Measurements from ENCODE around the gene ARHGAP31. TPM values are rescaled to one million over a fixed set of nuclear protein-coding genes. Genes with fewer than 3 reads are reported as not detected.
"Not testable (repeated sequence)": the region's sequence is repeated elsewhere in the genome, so short reads cannot be mapped to it uniquely, and the experiment has no call there.

ARHGAP31 gene
- total RNA-seq, 1 experiment from 2014 or later, result 7.2 TPM

GRCh38 chr3:119333773-119334509 is 39.8 kb downstream of the ARHGAP31 start:
- Mint-ChIP-seq H3K9me3 (peaks cover 12% of the 10 kb centered on the region), H3K4me1 (peaks cover 21% of the 10 kb centered on the region), H3K36me3 (peaks cover 9% of the 10 kb centered on the region), H3K4me3 (no peak overlapping the region), H3K27me3 (ENCODE audit: low read depth) (no peaks in the 10 kb centered on the region), H3K27ac (no peak overlapping the region)
- ChIA-PET POLR2A (no interaction called here), CTCF (no interaction called here)
- no peak for ATAC-seq
- TF ChIP-seq IRF2 (CRISPR knock-in tag; IDR thresholded peaks at IDR 0.05; ENCODE audit: borderline replicate concordance, low read depth), result no peak
- no peak for TF ChIP-seq ATF3 (CRISPR knock-in tag; conservative IDR thresholded peaks at IDR 0.05)
- TF ChIP-seq FOXK1 (CRISPR knock-in tag; IDR thresholded peaks at IDR 0.05), result no peak
- no peak for TF ChIP-seq NR3C1 (CRISPR knock-in tag; conservative IDR thresholded peaks at IDR 0.05; ENCODE audit: low read depth)
- no peak for TF ChIP-seq SMAD4 (CRISPR knock-in tag; IDR thresholded peaks at IDR 0.05)
- TF ChIP-seq NFATC4 (CRISPR knock-in tag; IDR thresholded peaks at IDR 0.05), result no peak
- no peak for DNase-seq (ENCODE audit: low spot score)

- ChIA-PET POLR2A (no interaction called here), CTCF (no interaction called here)
- H3K27me3 Mint-ChIP-seq (ENCODE audit: low read depth), result no peaks in the 10 kb centered on the region
- DNase-seq (ENCODE audit: low spot score) (no peak), ATAC-seq (no peak)
- no peak overlapping the region for H3K27ac Mint-ChIP-seq
- peaks cover 13% of the 10 kb centered on the region for H3K4me1 Mint-ChIP-seq
- H3K4me3 Mint-ChIP-seq, result no peak overlapping the region
- peaks cover 12% of the 10 kb centered on the region for H3K9me3 Mint-ChIP-seq
- TF ChIP-seq MXD4 (CRISPR knock-in tag; IDR thresholded peaks at IDR 0.05; ENCODE audit: borderline replicate concordance), result no peak
- no peak for TF ChIP-seq CREM (CRISPR knock-in tag; IDR thresholded peaks at IDR 0.05)
- TF ChIP-seq, protein P1, sequence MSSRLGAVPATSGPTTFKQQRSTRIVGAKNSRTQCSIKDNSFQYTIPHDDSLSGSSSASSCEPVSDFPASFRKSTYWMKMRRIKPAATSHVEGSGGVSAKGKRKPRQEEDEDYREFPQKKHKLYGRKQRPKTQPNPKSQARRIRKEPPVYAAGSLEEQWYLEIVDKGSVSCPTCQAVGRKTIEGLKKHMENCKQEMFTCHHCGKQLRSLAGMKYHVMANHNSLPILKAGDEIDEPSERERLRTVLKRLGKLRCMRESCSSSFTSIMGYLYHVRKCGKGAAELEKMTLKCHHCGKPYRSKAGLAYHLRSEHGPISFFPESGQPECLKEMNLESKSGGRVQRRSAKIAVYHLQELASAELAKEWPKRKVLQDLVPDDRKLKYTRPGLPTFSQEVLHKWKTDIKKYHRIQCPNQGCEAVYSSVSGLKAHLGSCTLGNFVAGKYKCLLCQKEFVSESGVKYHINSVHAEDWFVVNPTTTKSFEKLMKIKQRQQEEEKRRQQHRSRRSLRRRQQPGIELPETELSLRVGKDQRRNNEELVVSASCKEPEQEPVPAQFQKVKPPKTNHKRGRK (CRISPR knock-in tag; IDR thresholded peaks at IDR 0.05; ENCODE audit: borderline replicate concordance), result no peak
- TF ChIP-seq ZNF138 (CRISPR knock-in tag; conservative IDR thresholded peaks at IDR 0.05), result no peak
- H3K36me3 Mint-ChIP-seq, result peaks cover 9% of the 10 kb centered on the region
Observed at GRCh38 chr3:119336823-119337222, 42.6 kb downstream of the ARHGAP31 start.

GRCh38 chr3:119337407-119337806 is 43.2 kb downstream of the ARHGAP31 start:
- H3K27ac Mint-ChIP-seq; H3K27me3 Mint-ChIP-seq (ENCODE audit: low read depth); H3K4me3 Mint-ChIP-seq; POLR2A ChIA-PET; ATAC-seq; DNase-seq (ENCODE audit: low spot score); H3K36me3 Mint-ChIP-seq: not testable (repeated sequence)
- CTCF ChIA-PET, result interaction anchor here (0.7 kb wide), 1 partner anchor 96 kb away, joined by 4 read pairs; no protein-coding TSS in a partner anchor
- H3K4me1 Mint-ChIP-seq, result peaks cover 11% of the 10 kb centered on the region
- H3K9me3 Mint-ChIP-seq, result peaks cover 12% of the 10 kb centered on the region

- no peak overlapping the region for H3K27ac Mint-ChIP-seq
- TF ChIP-seq GABPB1 (CRISPR knock-in tag; IDR thresholded peaks at IDR 0.05) (no peak), CREB1 (CRISPR knock-in tag; IDR thresholded peaks at IDR 0.05) (no peak), IRF1 (CRISPR knock-in tag; IDR thresholded peaks at IDR 0.05) (no peak), PRDM15 (CRISPR knock-in tag; IDR thresholded peaks at IDR 0.05) (no peak)
- TF ChIP-seq, protein P2, sequence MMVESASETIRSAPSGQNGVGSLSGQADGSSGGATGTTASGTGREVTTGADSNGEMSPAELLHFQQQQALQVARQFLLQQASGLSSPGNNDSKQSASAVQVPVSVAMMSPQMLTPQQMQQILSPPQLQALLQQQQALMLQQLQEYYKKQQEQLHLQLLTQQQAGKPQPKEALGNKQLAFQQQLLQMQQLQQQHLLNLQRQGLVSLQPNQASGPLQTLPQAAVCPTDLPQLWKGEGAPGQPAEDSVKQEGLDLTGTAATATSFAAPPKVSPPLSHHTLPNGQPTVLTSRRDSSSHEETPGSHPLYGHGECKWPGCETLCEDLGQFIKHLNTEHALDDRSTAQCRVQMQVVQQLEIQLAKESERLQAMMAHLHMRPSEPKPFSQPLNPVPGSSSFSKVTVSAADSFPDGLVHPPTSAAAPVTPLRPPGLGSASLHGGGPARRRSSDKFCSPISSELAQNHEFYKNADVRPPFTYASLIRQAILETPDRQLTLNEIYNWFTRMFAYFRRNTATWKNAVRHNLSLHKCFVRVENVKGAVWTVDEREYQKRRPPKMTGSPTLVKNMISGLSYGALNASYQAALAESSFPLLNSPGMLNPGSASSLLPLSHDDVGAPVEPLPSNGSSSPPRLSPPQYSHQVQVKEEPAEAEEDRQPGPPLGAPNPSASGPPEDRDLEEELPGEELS (CRISPR knock-in tag; IDR thresholded peaks at IDR 0.05), result no peak
- TF ChIP-seq, protein P3, sequence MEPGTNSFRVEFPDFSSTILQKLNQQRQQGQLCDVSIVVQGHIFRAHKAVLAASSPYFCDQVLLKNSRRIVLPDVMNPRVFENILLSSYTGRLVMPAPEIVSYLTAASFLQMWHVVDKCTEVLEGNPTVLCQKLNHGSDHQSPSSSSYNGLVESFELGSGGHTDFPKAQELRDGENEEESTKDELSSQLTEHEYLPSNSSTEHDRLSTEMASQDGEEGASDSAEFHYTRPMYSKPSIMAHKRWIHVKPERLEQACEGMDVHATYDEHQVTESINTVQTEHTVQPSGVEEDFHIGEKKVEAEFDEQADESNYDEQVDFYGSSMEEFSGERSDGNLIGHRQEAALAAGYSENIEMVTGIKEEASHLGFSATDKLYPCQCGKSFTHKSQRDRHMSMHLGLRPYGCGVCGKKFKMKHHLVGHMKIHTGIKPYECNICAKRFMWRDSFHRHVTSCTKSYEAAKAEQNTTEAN (CRISPR knock-in tag; IDR thresholded peaks at IDR 0.05), result no peak
- ATAC-seq (no peak), DNase-seq (ENCODE audit: low spot score) (no peak)
- no peaks in the 10 kb centered on the region for H3K27me3 Mint-ChIP-seq (ENCODE audit: low read depth)
- H3K9me3 Mint-ChIP-seq, result peaks cover 12% of the 10 kb centered on the region
- CTCF ChIA-PET, result interaction anchor here (0.8 kb wide), 1 partner anchor 50 kb away, joined by 3 read pairs; no protein-coding TSS in a partner anchor
- peaks cover 9% of the 10 kb centered on the region for H3K36me3 Mint-ChIP-seq
- POLR2A ChIA-PET, result interaction anchor here (0.9 kb wide), 1 partner anchor 13 kb away, joined by 3 read pairs; no protein-coding TSS in a partner anchor
- peaks cover 14% of the 10 kb centered on the region for H3K4me1 Mint-ChIP-seq
- H3K4me3 Mint-ChIP-seq, result no peak overlapping the region
Observed at GRCh38 chr3:119338754-119339153, 44.6 kb downstream of the ARHGAP31 start.

All from WTC11 (cell line).